GM21515 (cell line): ENCODE measurements around the gene DICER1.

Experiments
- ATAC-seq: cut with Tn5 transposase; IDR thresholded peaks from one replicate; pipeline ENCODE4 v1.9.1; 2021; ENCODE audit not compliant: unreplicated experiment

DICER1 gene

GRCh38 chr14:95092723-95093122 lies 64.6 kb downstream of the DICER1 start:
- ATAC-seq = no peak

- ATAC-seq = no peak
Measured at GRCh38 chr14:95091581-95091980, 65.7 kb downstream of the DICER1 start.

GRCh38 chr14:95088665-95089064 lies 68.7 kb downstream of the DICER1 start:
- ATAC-seq = no peak

GRCh38 chr14:95087619-95088018 lies 69.7 kb downstream of the DICER1 start:
- ATAC-seq = no peak

- no peak for ATAC-seq
Measured at GRCh38 chr14:95085321-95085720, 72.0 kb downstream of the DICER1 start.

- no peak for ATAC-seq
Measured at GRCh38 chr14:95078867-95079266, 78.5 kb downstream of the DICER1 start.

GRCh38 chr14:95077345-95077744 lies 80.0 kb downstream of the DICER1 start:
- ATAC-seq = no peak

GRCh38 chr14:95075789-95076188 lies 81.5 kb downstream of the DICER1 start:
- ATAC-seq = no peak

- ATAC-seq = no peak
Measured at GRCh38 chr14:95073947-95074346, 83.4 kb downstream of the DICER1 start.

GRCh38 chr14:95072310-95072905 lies 84.9 kb downstream of the DICER1 start:
- ATAC-seq = no peak

- ATAC-seq = no peak
Measured at GRCh38 chr14:95071649-95072280, 85.6 kb downstream of the DICER1 start.

GRCh38 chr14:95070748-95071435 lies 86.4 kb downstream of the DICER1 start:
- no peak for ATAC-seq

- ATAC-seq = no peak
Measured at GRCh38 chr14:95069547-95069946, 87.8 kb downstream of the DICER1 start.

GRCh38 chr14:95069018-95069417 lies 88.3 kb downstream of the DICER1 start:
- no peak for ATAC-seq

GRCh38 chr14:95068521-95068920 lies 88.8 kb downstream of the DICER1 start:
- ATAC-seq = no peak

GRCh38 chr14:95068080-95068479 lies 89.2 kb downstream of the DICER1 start:
- no peak for ATAC-seq

GRCh38 chr14:95067526-95067925 lies 89.8 kb downstream of the DICER1 start:
- ATAC-seq = no peak

- no peak for ATAC-seq
Measured at GRCh38 chr14:95066427-95066986, 90.8 kb downstream of the DICER1 start.

- no peak for ATAC-seq
Measured at GRCh38 chr14:95065411-95065810, 91.9 kb downstream of the DICER1 start.

- no peak for ATAC-seq
Measured at GRCh38 chr14:95064734-95065133, 92.6 kb downstream of the DICER1 start.

- ATAC-seq = no peak
Measured at GRCh38 chr14:95064256-95064655, 93.1 kb downstream of the DICER1 start.

- ATAC-seq = no peak
Measured at GRCh38 chr14:95063391-95063790, 93.9 kb downstream of the DICER1 start.
